NCI-H2081 (cell line): Measurements from ENCODE around the gene STRA8.
"Not testable (repeated sequence)": the region's sequence is repeated elsewhere in the genome, so short reads cannot be mapped to it uniquely, and the experiment has no call there.

Source experiments
- DNase-seq, 2 experiments: peaks; one replicate each; lab custom pipeline; 2025; lab: John Stamatoyannopoulos, UW

STRA8 gene

DNA sequence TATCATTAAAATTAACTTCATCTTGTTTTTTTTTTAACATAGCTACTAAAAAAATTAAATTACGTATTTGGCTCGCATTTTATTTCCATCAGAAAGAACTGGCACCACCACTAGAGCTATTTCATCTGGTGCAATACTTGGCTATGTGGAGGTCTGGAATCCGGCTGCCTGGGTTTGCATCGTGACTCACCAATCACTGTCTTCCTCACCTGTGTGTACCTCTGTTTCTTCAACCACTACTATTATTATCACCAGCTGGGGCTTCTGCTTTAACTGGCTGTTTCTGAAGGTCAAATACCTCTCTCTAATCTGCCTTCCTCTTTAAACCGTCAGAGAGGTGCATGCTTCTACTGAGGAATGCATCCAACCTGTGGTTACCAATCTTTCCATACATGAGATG, 28.8 kb upstream of the STRA8 start:
- no peak for DNase-seq

- DNase-seq: no peak
These were observed 27.8 kb upstream of the STRA8 start for GRCh38 chr7:135205850-135206249.

GRCh38 chr7:135206941-135207391, 26.7 kb upstream of the STRA8 start:
- no peak for DNase-seq

DNA sequence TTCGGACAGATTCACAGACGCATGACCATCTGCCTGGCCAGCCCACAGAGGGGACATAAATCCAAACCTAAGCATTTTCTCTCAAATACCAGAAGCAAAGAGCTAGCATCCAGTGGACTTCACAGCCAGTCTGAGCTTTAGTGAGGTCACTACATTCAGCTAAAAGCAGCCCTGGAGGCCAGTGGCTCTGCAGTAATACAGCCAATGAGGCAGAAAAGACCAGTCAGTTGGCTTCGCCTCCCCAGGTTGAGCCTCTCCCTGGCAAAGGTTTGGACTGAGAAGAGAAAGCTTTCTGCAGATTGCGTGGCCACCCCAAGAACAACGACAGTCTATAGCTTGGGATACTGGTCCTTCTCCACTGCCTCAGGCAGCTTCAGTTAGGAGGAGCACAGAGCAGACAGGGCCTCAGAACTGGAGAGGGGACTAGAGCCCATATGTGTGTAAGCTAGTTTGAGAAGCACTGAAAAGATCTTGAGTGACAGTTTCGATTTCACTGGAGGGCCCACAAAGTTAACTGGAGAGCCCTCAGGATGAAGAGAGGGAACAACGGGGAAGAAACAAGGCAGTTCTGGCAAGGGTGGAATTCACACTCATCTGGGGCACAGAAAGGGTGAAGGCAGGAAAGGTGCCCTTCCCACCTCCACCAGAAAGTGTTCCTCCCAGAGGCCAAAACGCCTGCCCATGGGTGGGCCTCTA, 26.1 kb upstream of the STRA8 start:
- DNase-seq: no peak

DNA sequence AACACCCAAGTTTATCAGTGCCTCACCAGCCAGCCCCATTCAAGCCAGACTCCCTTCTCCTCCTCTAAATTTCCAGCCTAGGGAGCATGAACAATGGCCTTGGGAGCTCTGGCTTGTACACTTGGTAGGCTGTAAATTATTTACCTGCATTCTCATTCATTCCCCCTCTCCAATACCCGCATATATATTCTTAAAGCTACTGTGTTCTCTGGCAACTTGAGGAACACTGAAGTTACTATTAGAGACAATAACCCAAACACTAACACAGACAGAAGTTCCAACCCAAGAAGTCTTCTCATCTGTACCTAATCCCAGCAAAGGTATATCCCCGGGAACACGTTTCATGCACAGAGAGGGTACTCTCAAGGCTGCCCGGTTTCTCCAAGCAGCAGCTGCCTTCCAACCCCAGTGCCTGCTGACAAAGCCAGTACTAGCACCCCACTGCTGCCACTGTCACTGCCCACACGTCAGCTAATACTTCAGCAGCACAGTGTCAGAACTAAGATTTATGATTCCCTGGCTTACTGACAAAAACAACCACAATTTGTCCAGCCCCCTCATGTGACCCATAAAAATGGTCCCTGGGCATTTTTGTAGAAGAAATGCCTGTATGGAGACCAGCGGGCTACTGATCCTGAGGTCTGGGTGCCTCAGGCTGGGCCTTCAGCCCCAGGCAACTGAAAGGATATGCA, 25.4 kb upstream of the STRA8 start:
- no peak for DNase-seq

GRCh38 chr7:135209225-135209834, 24.3 kb upstream of the STRA8 start:
- no peak for DNase-seq

DNA sequence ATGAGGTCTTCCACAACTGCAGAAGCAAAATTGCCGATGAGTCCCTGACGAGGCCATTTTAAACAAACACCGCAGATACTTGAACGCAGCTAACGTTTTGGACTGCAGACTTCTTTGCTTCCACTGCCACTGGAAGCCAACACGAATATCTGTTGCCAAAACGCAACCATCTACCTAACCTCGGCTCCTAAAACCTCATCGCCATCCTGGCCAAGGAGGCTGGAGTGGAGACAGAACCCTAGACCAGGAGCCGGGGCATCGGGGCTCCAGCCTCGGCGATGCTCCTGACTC, 22.8 kb upstream of the STRA8 start:
- DNase-seq: peak in 1 of 2 experiments; percentile 48

- peak; percentile 94 to 96 for DNase-seq
These were observed 22.3 kb upstream of the STRA8 start, which contains the start of gene WDR91 for GRCh38 chr7:135211179-135211945. WDR91 (minus strand) TSS chr7:135211526; CDS start chr7:135211502, 24 bp downstream.

DNA sequence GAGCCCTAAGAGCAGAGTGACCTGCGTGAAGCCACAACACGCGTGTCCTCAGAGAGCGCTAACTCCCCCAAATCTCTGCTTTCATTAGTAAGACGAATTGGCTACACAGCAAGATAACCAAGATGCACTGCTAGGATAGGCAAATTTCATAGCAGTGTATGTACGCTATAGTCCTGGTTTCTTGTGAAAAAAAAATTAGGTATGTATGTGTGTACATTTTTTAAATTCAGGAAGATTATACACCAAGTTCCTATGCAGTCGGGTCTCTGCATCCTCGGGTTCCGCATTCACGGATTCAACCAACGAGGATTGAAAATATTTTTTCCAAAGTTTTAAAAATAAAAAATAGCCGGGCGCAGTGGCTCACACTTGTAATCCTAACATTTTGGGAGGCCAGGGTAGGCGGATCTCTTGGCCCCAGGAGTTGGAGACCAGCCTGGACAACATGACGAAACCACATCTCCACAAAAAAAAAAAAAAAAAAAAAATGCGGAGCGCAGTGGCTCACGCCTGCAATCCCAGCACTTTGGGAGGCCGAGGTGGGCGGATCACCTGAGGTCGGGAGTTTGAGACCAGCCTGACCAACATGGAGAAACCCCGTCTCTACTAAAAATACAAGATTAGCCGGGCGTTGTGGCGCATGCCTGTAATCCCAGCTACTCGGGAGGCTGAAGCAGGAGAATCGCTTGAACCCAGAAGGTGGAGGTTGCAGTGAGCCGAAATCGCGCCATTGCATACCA, 21.5 kb upstream of the STRA8 start:
- DNase-seq: not testable (repeated sequence)

- DNase-seq: no peak
These were observed 19.8 kb upstream of the STRA8 start for GRCh38 chr7:135213831-135214230.

DNA sequence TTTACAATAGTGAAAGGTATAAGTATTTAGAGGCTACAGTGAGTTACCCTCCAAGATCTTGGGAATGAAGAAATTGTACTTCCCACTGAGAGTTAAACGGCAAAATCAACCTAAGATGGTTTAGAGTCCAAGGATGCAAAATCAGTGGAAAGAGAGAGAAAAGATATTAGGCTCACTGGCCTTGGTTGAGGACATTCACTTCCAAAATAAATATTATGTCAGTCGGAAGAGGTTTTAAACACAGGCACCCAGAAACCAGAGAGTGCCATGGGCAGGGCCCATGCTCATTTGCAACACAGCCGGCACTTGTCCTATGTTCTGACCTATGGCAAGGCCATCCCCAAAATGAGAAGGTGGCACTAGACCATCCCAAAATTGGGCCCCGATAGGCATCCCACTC, 18.5 kb upstream of the STRA8 start:
- no peak for DNase-seq

DNA sequence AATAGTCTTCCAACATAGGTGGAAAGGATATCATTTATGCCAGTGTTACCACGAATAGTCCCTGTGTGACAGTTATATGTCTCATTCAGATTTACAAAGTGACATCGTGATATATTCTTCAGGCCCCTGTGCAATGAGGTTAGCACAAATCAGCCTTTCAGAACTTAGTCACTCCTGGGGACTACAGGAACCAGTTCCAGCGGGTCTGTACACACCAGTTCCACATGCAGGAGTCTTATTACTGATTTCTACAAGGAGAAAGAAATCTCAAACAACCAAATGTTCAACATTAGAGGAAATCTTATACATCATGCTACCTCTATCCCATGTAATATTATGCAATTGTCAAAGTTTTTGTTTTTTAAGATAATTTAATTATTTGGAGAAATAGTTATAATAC, 17.9 kb upstream of the STRA8 start:
- DNase-seq: no peak

DNA sequence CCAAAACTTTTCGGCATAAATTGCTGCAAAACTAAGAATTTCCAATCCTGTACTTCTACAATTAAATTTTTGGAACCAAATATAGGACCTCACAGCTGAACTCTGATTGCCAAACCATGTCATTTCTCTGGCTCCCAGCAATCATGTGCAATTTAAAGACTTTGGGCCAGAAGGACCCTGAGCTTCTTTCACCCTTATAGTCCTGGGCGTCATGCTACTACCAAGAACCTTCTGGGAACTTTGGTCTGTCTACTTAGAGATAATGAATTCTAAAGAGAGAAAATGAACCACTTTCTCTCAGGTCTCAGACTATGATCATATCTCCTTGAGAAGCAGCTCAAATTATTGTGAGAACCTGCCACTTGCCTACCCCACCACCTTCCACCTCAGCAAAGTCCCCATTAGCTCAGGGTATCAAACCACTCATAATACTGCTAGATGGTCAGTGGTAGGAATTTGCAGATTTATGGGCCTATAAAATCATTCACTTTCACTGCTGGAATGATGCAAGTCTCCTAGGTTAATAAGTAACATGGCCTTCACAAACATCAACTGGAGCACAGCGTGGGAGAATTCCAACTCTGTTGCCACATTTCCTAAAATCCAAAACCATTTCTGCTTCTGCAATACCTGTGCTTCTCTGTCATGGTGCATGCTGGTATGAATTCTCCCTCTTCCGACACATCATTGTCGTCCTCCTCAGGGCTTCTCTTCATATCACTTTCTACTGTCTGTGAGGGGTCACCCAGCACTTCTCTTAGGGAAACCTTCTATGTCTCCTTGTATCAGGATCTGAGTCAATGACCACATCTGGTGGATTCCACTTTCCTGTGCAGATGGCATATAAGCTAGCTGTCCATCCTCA, 15.8 kb upstream of the STRA8 start:
- DNase-seq: no peak

- DNase-seq: no peak
These were observed 9.6 kb upstream of the STRA8 start for GRCh38 chr7:135224027-135224426.

- DNase-seq: no peak
These were observed 2.0 kb upstream of the STRA8 start for GRCh38 chr7:135231686-135232085.

DNA sequence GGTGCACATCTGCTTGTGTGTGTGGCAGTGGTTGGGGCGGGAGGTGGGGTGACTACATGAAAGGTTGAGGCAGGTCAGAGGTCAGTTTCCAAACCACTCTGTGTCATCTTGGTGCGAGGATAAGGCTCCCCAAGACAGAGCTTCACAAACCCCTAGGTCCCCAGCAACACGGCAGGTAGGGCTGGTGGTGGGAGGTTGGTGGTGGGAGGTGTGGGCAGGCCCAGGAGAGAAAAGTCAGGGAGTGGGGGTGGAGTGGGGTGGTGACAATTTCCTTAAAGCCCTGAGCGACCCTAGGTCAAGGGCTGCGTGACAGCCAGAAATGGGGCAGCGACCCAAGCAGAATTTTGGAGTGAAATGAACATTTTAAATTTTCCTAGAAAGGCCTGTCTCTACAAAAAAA, 1.6 kb upstream of the STRA8 start:
- DNase-seq: no peak

DNA sequence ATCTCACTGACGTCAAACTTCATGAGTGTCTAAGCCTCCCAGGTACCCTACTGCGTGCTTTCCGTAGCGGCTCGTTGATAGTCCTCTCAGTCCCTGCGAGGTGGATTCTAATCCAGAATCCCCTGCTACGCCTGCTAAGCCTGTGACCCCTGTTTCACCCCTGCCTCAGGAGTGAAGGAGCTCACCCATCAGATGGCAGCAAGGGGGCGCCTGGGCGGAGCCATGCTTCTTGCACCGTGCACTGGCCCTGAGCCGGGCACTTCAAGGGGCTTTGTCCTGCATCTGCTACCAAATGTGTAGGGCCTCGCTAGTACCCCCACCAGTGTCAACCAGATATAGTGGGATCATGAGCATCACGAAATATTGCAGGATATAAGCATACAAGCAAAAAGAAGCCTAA, 918 bp upstream of the STRA8 start:
- no peak for DNase-seq

- DNase-seq: not testable (repeated sequence)
These were observed 457 bp downstream of the STRA8 start for GRCh38 chr7:135234095-135234494.

- no peak for DNase-seq
These were observed 1.1 kb downstream of the STRA8 start for GRCh38 chr7:135234727-135235126.

DNA sequence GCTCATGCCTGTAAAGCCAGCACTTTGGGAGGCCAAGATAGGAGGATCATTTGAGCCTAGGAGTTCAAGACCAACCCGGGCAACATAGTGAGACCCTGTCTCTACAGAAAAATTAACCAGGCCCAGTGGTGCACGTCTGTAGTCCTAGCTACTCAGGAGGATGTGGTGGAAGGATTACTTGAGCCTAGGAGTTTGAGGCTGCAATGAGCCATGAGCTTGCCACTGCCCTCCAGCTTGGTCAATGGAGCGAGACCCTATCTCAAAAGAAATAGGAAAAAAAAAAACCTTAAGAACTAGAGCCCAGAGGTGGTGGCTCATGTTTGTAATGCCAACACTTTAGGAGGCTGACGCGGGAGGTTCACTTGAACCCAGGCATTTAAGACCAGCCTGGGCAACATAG, 2.2 kb downstream of the STRA8 start:
- no peak for DNase-seq

GRCh38 chr7:135236727-135237126, 3.1 kb downstream of the STRA8 start:
- DNase-seq: no peak
